Measurements from ENCODE around the gene RBM17.
"Not testable (repeated sequence)": the region's sequence is repeated elsewhere in the genome, so short reads cannot be mapped to it uniquely, and the experiment has no call there.

Gene RBM17

GRCh38 chr10:6058682-6059475 is 30.0 kb upstream of the RBM17 start:
- DNase-seq = no peak

- DNase-seq = no peak
Measured at GRCh38 chr10:6059506-6059905, 29.3 kb upstream of the RBM17 start.

- no peak for DNase-seq
Measured at GRCh38 chr10:6061056-6061455, 27.8 kb upstream of the RBM17 start.

- no peak for DNase-seq
Measured at GRCh38 chr10:6062101-6062771, 26.6 kb upstream of the RBM17 start, which contains the start of gene IL2RA. Gene IL2RA (minus strand): TSS chr10:6062367. CDS start chr10:6062151, 216 bp downstream.

GRCh38 chr10:6064119-6064518 is 24.7 kb upstream of the RBM17 start:
- no peak for DNase-seq

- not testable (repeated sequence) for DNase-seq
Measured at GRCh38 chr10:6064726-6065125, 24.1 kb upstream of the RBM17 start.

GRCh38 chr10:6065406-6065805 is 23.4 kb upstream of the RBM17 start:
- DNase-seq = no peak

GRCh38 chr10:6065835-6066234 is 23.0 kb upstream of the RBM17 start:
- no peak for DNase-seq

GRCh38 chr10:6067457-6067856 is 21.4 kb upstream of the RBM17 start:
- DNase-seq = no peak

GRCh38 chr10:6068006-6068405 is 20.8 kb upstream of the RBM17 start:
- no peak for DNase-seq

- DNase-seq = no peak
Measured at GRCh38 chr10:6068422-6068821, 20.4 kb upstream of the RBM17 start.

GRCh38 chr10:6069081-6069931 is 19.5 kb upstream of the RBM17 start:
- DNase-seq = no peak

GRCh38 chr10:6070660-6071059 is 18.2 kb upstream of the RBM17 start:
- no peak for DNase-seq

GRCh38 chr10:6071181-6072175 is 17.4 kb upstream of the RBM17 start:
- DNase-seq = no peak

- DNase-seq = no peak
Measured at GRCh38 chr10:6072215-6072934, 16.5 kb upstream of the RBM17 start.

- DNase-seq = no peak
Measured at GRCh38 chr10:6074489-6075301, 14.1 kb upstream of the RBM17 start.

GRCh38 chr10:6077071-6077675 is 11.7 kb upstream of the RBM17 start:
- no peak for DNase-seq

GRCh38 chr10:6079044-6079443 is 9.8 kb upstream of the RBM17 start:
- no peak for DNase-seq

- DNase-seq = no peak
Measured at GRCh38 chr10:6080417-6080973, 8.3 kb upstream of the RBM17 start.
